Glutamatergic neuron (in vitro differentiated cells): ENCODE results near the gene JAG1. TPM values are rescaled to one million over a fixed set of nuclear protein-coding genes. Genes with fewer than 3 reads are reported as not detected.

ENCODE experiments used
- DNase-seq: peaks from one replicate; pipeline ENCODE4 v3.0.0; 2022
- H3K27ac Mint-ChIP-seq: one replicate; pipeline ENCODE4 v1.8.0; 2020; ENCODE audit warnings: mild to moderate bottlenecking, mixed read lengths, inconsistent platforms; ENCODE audit not compliant: unreplicated experiment
- H3K27me3 Mint-ChIP-seq: one replicate; pipeline ENCODE4 v1.8.0; 2020; ENCODE audit warnings: mild to moderate bottlenecking, moderate library complexity, mixed read lengths, inconsistent platforms; ENCODE audit not compliant: unreplicated experiment
- H3K36me3 Mint-ChIP-seq: one replicate; pipeline ENCODE4 v1.8.0; 2020; ENCODE audit warnings: mild to moderate bottlenecking, mixed read lengths, inconsistent platforms; ENCODE audit not compliant: unreplicated experiment
- H3K4me1 Mint-ChIP-seq: one replicate; pipeline ENCODE4 v1.8.0; 2020; ENCODE audit warnings: mild to moderate bottlenecking, low read depth, mixed read lengths, inconsistent platforms; ENCODE audit not compliant: unreplicated experiment
- H3K4me3 Mint-ChIP-seq: one replicate; pipeline ENCODE4 v1.8.0; 2020; ENCODE audit warnings: mild to moderate bottlenecking, mixed read lengths, inconsistent platforms; ENCODE audit not compliant: unreplicated experiment
- H3K9me3 Mint-ChIP-seq: one replicate; pipeline ENCODE4 v1.8.0; 2020; ENCODE audit warnings: mild to moderate bottlenecking, moderate library complexity, mixed read lengths, inconsistent platforms; ENCODE audit not compliant: unreplicated experiment
- total RNA-seq: library from RNA; stranded (reverse); fragmentation: NEBNext Ultra II Directional; extraction: Animal tissue kit (Norgen Biotek cat#: 25700); gene quantifications from one replicate; pipeline ENCODE4 v1.2.1, GENCODE V29; 2021; ENCODE audit not compliant: unreplicated experiment
- TF ChIP-seq, protein P1 (sequence below): fragments of 200-600 bp; sonication (generic); IDR thresholded peaks from one replicate; pipeline ENCODE4 v1.5.0; 2021; ENCODE audit not compliant: partially characterized antibody, unreplicated experiment

The JAG1 gene
- total RNA-seq, 1 donor from 2014 or later, result 11.4 TPM

DNA sequence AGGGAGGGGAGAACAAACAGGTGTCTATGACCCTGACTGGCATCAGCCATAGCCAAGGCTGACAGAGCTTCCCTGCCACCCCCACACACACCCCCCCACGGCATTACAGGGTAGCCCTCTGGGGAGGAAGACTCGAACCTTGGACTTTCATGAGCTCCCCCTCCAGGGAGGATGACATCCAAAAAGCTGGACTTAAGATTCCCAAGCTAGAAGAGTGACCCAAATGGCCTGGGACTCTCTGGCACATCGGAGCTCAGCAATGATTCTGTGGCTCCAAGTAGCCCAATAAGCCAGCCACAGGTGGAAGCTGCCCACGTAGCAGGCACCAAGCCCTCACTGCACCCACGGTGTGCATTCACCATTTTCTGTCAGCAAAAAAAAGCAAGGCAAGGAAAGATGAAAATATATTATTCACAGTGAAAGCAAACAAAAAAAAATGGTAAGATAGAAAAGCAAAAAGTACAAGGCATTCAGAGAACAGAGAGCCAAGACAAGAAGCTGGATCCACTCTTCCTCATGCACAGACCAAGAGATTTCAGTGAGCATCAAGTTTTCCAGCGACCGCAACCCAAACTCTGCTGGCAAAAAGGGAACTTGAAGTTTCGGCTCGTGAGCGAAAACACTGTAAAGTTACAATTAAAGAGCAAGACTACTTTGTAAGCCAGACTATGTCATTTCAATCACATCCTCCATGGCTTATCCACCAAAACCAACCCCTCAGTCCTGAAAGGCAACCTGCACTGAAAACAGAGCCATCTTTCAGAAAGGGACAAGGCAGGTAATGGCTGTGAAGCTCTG is 10.9 kb downstream of the JAG1 start:
- no peak overlapping the region for H3K27ac Mint-ChIP-seq
- H3K27me3 Mint-ChIP-seq, result peaks cover 2% of the 10 kb centered on the region
- H3K9me3 Mint-ChIP-seq, result peaks cover 2% of the 10 kb centered on the region
- peaks cover 18% of the 10 kb centered on the region for H3K4me1 Mint-ChIP-seq
- TF ChIP-seq, protein P1, sequence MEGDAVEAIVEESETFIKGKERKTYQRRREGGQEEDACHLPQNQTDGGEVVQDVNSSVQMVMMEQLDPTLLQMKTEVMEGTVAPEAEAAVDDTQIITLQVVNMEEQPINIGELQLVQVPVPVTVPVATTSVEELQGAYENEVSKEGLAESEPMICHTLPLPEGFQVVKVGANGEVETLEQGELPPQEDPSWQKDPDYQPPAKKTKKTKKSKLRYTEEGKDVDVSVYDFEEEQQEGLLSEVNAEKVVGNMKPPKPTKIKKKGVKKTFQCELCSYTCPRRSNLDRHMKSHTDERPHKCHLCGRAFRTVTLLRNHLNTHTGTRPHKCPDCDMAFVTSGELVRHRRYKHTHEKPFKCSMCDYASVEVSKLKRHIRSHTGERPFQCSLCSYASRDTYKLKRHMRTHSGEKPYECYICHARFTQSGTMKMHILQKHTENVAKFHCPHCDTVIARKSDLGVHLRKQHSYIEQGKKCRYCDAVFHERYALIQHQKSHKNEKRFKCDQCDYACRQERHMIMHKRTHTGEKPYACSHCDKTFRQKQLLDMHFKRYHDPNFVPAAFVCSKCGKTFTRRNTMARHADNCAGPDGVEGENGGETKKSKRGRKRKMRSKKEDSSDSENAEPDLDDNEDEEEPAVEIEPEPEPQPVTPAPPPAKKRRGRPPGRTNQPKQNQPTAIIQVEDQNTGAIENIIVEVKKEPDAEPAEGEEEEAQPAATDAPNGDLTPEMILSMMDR, result no peak
- H3K4me3 Mint-ChIP-seq, result no peak overlapping the region
- peaks cover 7% of the 10 kb centered on the region for H3K36me3 Mint-ChIP-seq
- no peak for DNase-seq

GRCh38 chr20:10662151-10662550 is 11.6 kb downstream of the JAG1 start:
- Mint-ChIP-seq H3K4me1 (peaks cover 18% of the 10 kb centered on the region), H3K36me3 (peaks cover 7% of the 10 kb centered on the region), H3K27me3 (peaks cover 2% of the 10 kb centered on the region), H3K4me3 (no peak overlapping the region), H3K9me3 (peaks cover 2% of the 10 kb centered on the region), H3K27ac (no peak overlapping the region)
- DNase-seq, result no peak
- TF ChIP-seq, protein P1, result no peak

GRCh38 chr20:10661261-10661660 is 12.5 kb downstream of the JAG1 start:
- H3K27me3 Mint-ChIP-seq, result peaks cover 2% of the 10 kb centered on the region
- TF ChIP-seq, protein P1, result no peak
- H3K36me3 Mint-ChIP-seq, result peaks cover 7% of the 10 kb centered on the region
- no peak overlapping the region for H3K27ac Mint-ChIP-seq
- H3K4me3 Mint-ChIP-seq, result no peak overlapping the region
- peaks cover 2% of the 10 kb centered on the region for H3K9me3 Mint-ChIP-seq
- peaks cover 18% of the 10 kb centered on the region for H3K4me1 Mint-ChIP-seq
- DNase-seq, result no peak

GRCh38 chr20:10660661-10661060 is 13.1 kb downstream of the JAG1 start:
- DNase-seq, result no peak
- TF ChIP-seq, protein P1, result no peak
- Mint-ChIP-seq H3K4me1 (peaks cover 14% of the 10 kb centered on the region), H3K9me3 (no peaks in the 10 kb centered on the region), H3K36me3 (peaks cover 7% of the 10 kb centered on the region), H3K27me3 (no peaks in the 10 kb centered on the region), H3K27ac (no peak overlapping the region), H3K4me3 (no peak overlapping the region)
